Nucleus accumbens (tissue), 56 donors: ENCODE measurements around the gene DENND4C.
A peak's percentile ranks its signal among the peaks of the same experiment; 100 is the strongest.
"Not testable (repeated sequence)": the region's sequence is repeated elsewhere in the genome, so short reads cannot be mapped to it uniquely, and the experiment has no call there.

Source experiments
- DNase-seq, 56 donors: peaks; one replicate each; lab custom pipeline; 2025; lab: John Stamatoyannopoulos, UW

Gene DENND4C

DNA sequence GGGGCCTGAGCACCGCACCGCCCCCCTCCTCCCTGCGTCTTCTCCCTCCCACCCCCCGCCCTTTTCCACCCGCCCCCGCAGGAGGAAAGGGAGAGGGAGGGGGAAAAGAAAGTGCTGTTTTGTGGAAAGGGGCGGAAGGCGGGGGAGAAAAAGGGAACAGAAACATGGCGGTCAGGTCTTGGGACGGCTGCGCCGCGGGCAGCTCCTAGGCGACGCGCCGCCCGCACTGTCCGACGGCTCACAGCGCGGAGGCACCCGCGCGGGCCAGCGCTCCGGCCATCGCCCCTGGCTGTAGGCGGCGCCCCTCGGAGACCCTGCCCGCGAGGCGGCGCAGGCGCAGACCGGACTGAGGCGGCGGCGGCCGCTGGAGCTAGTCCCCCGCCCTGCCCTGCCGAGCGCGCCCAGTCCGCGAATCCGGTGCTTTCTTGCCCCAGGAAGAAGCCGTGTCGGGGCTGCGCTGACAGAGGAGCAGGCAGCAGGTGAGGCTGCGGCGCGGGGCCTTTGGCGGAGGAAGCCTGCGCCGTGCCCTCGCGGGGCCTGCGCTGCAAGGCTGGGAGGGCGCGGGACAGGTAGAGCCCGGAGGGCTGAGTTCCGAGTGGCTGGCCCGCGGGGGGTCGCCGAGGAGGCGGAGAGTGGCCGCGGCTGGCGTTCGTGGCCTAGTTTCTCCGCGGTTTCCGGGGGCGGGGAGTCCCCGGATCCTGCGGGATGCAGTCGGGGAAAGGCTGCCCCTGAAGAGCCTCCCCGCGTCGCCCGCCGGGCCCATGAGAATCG is at the start of gene DENND4C:
Gene DENND4C (plus strand): TSS at position 339 of the 771 bp plus-strand sequence. CDS start 45,482 bp downstream, outside the sequence.
- peak in 55 of 56 donors; percentile 12 to 94 (median 86) for DNase-seq

DNA sequence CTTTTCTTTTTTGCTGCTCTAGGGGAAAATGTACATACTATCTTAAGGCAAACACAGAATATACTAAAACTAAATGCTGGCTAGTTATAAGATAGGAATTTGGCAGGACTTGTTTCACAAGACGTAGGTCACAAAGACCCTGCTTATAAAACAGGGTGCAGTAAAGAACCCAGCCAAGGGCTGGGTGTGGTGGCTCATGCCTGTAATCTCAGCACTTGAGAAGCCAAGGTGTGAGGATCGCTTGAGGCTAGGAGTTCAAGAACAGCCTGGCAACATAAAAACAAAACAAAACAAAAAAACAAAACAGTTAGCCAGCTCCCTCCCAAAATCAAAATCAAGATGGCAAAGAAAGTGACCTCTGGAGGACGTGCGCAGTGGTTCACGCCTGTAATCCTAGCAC is 49.5 kb upstream of the DENND4C start:
- no peak for DNase-seq

DNA sequence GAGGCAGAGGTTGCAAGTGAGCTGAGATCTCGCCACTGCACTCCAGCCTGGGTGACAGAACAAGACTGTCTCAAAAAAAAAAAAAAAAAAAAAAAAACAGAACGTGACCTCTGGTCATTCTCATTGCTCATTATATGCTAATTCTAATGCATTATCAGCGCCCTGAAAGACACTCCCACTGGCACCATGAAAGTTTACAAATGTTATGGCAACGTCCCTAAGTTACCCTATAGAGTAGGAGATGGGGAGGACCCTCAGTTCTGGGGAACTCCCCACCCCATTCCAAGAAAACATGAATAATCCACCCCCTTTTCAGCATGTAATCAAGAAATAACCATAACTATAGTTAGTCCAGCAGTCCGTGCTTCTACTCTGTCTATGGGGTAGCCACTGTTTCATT is 48.9 kb upstream of the DENND4C start:
- no peak for DNase-seq

DNA sequence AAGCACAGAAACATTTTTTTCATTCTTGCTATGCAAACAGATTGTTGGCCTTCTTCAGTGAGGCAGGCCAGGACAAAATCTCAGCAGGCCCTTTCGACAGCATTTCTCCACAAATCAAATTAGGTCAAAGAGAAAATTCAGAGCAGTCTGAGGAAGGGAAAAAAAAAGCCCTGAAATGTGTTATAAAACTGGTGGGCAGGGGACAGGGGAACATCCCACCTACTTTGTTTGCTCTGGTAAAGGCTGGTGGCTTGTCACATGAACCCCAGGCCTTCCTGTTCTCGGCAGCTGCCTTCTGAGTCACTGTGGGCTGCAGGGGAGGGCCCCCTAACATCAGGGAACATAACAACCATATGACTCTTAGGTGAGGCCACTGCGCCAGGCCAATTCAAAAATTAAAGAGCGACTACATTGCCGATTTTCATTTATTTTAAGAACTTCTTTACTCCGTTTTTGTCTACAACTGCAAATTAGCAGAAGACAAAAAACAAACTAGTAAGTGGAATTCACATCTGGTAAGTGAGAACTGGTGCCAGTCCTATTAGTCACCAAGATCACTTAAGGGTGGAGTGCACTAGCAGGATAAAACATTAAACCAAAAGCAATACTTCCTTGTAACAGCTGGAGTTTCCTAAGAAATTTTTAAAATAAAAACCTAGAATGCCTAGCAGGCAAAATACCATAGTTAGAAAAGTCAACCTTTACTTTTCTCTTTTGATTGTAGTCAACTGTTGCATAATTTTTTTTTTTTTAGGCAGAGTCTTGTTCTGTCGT is 46.2 kb upstream of the DENND4C start:
- DNase-seq, result peak in 18 of 56 donors; percentile 1 to 40 (median 2)

DNA sequence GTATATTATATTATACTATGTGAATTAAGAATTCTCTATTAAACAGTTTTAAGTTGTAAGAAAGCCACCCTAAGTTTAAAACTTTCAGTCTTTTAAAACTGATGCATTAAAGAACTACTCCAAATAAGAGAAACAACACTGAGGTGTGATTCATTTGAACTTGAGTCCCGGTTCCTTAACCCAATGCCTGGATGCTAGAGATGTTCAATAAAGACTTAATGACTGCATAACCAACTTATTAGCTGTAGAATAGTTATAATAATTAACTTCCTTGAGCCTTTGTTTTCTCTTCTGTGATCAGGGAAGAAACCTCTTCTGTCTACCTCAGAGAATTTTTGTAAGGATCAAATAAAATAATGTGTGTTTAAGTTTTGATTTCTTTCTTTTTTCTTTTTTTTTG is 45.3 kb upstream of the DENND4C start:
- DNase-seq, result no peak

DNA sequence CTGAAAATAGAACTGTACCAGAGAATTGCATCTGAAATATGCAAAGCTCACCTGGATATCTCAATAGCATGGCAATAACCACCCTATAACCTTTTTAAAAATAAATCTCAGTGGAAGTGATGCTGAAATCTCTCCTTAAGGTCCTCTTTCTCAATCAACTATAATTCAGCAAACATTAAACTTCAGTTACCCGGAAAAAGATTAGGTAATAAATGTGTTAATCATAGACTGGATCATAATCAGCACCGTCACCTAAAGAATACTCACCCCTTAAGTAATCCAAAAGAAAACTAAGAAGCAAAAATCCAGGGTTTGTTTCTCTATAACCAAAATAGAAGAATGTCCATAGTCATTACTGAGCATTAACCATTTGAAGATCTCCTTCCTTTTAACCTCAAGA is 44.3 kb upstream of the DENND4C start:
- DNase-seq, result no peak

DNA sequence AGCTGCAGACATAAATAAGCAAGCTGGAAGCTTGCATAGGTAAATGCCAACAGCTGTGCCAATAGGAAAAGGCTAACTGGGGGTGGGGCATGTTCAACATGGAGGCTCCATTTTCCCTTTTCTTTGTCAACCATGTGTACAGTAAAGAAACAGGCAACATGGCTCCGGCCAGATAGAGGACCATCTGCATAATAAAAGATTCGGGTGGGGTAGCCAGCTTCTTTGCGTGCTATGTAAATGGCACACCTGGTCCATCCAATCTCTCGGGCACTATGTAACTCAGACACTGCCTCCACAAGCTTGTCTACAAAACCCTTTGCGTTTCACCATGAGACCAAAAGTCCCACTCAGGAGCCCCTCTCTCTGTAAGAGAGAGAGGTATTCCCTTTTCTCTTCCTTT is 41.7 kb upstream of the DENND4C start:
- DNase-seq, result no peak

DNA sequence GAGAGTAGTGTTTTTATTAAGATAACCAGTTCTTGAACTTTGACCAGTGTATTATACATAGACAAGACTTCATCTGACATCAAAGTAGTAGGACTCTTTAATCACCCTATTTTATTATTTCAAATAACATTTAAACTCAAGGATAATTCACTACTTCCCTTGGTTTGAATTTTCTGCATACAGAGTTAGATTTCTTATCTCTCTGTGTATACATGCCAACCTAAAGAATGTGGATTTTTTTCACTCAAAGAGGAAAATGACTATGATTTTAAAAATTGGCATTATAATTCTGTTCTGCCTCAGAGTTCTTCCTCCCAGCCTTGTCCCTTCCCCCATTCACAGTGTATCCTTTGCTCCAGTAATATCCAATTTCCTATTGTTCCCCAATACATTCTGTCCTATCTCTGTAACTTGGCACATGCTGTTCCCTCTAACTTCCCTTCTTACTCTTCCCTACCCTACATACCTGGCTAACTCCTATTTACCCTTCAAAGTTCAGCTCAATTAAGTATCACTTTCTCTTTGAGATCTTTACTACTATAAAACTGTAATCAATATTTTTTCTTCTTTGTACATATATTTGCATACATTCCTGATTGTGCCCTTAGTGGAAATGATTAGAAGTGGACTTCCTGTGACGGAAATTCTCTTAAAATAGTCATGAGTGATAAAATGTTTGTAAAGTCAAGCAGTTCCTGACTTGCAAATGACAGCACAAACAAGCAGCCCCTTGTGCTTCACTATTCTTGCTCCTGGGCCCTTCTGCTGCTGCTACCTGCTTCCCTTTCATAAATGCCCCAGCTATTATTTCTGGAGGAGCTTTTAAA is 38.1 kb upstream of the DENND4C start:
- no peak for DNase-seq

DNA sequence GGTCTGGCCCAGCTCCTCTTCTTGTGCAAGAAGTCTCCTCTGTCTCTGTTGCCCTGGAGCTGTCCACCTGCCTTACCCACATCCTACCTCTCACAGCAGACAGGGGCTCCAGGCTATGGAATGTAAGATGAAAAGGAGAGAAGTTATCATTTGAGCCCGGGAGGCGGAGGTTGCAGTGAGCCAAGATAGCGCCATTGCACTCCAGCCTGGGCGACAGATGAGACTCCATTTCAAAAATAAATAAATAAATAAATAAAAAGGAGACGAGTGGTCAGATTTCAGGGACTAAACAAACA is 37.5 kb upstream of the DENND4C start:
- no peak for DNase-seq

DNA sequence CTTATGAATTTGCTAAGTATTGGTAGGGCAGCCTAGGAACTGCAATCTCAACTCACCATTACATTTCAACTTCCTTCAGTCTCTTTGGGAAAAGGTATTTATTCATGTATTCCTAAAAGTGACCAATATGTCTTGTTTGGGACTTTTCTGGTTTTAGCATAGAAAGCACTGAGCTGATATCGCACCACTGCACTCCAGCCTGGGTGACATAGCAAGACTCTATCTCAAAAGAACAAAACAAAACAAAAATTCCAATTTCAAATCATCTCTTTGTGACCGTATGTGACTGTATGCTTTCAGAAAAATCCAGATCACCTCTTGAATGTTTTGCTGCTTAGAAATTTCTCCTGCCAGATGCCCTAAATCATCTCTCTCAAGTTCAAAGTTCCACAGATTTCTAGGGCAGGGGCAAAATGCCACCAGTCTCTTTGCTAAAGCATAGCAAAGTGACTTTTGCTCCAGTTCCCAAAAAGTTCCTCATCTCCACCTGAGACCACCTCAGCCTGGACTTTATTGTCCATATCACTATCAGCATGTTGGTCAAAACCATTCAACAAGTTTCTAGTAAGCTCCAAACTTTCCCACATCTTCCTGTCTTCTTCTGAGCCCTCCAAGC is 37.0 kb upstream of the DENND4C start:
- not testable (repeated sequence) for DNase-seq

DNA sequence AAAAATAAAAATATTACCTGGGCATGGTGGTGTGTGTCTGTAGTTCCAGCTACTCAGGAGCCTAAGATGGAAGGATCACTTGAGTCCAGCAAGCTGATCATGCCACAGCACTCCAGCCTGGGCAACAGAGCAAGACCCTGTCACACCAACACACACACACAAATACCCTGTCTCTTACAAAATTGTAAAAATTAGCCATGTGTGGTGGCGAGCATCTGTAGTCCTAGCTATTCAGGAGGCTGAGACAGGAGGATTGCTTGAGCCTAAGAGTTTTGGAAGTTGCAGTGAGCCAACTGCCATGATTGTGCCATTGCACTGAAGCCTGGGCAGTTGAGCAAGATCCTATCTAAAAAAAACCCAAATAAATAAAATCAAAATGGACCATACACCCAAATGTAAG is 32.1 kb upstream of the DENND4C start:
- no peak for DNase-seq

DNA sequence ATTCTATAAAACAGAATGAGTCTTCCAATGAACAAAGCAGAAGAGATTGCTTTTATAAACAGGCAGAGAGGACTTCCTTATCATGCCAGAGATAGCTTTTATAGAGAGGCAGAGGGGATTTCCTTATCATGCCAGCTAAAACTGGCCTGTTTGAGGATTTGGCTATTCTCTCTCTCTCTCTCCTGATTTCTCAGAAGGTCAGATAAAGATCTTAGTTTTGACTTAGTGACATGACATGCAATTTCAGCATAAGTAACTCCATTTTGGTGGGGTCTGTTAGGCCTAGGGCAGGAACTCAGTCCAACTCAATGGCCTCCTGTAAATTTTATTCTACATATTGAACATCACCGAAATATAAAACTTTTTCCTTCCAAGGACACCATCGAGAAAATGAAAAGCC is 31.5 kb upstream of the DENND4C start:
- no peak for DNase-seq

DNA sequence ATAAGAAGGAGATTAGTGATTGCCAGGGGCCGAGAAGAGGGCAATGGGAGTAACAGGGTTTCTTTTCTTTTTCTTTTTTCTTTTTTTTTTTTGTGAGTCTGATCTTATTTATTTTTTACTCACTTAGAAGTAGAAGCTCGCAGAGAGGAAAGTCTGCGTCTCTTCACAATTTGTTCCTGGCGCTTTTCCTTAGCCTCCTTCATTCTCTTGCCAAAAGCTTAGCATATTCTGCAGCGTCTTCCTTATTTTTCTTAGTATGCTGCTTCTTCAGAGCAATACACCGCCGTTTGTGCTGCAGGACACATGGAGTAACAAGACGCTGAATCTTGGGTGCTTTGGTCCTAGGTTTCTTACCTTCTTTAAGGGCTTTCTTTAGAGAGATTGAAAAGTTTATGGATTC is 30.3 kb upstream of the DENND4C start:
- no peak for DNase-seq

DNA sequence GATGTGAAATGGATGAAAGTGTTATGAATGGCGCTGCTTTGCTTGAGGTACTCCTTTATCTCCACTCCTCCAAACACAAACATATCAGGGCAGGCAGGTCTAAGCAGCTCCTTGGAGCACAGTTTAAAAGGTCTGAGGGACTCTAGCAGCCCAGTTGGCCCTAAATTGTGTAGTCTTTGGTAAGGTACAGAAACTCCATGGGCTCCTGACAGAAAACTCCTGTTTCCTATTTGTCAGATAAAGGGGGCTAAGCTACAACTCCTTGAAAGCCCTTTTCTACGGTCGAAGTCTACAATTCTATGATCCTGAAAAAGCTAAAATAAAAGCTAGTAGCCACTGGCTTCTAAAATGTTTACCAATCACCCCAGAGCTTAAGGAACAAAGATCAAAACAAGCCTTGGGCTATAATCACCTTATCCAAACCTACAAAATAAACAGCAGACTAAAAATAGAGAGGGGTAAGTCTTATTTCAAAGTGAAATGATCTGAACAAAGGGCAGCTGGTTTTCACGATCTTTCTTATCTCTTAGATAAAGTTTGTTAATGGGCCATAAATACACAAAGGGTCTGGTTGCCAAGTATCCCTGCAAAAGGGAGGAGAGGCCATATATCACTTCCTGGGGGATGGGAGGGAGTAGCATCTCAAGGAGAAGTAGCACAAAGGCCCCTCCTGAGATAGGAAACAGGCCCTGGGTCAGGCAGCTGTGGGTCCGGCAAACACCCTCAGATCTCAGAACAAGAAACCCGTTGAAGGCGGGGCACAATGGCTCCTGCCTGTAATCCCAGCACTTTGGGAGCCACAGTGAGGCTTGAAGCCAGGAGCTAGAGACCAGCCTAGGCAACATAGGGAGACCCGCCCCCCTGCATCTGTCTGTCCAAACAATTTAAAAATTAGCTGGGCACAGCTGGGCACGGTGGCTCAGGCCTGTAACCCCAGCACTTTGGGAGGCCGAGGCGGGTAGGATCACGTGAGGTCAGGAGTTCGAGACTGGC is 28.3 kb upstream of the DENND4C start:
- DNase-seq, result no peak

DNA sequence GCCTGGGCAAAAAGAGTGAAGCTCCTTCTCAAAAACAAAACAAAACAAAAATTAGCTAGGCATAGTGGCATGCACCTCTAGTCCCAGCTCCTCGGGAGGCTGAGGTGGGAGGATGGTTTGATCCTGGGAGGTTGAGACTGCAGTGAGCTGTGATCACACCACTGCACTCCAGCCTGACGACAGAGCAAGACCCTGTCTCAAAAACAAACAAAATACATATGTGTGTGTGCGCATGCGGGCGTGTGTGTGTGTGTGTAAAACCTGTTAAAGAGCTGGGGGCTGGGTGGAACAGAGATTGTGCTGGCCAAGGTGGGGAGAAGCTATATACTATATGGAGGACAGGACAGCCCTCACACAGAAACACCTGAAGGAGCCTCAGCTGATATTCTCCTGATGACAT is 27.4 kb upstream of the DENND4C start:
- no peak for DNase-seq

DNA sequence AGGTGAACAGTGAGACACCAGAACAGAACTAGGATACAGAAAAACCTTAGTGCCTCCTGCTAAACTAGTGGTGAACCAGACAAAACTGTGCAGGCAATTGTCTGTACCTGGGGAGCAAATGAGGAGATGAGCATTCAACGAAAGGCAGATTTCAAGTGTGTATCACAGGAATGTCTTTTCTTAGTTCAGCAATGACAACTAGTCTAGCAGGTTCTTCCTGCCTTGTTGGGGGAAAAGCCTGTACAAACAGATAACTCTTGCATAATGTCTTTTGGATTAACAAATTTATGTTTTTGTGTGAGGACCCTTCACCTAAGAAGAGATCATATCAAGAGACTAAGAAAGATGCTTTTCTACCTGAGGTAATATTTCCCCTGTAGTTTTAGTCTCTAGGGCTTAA is 21.8 kb upstream of the DENND4C start:
- DNase-seq, result no peak

DNA sequence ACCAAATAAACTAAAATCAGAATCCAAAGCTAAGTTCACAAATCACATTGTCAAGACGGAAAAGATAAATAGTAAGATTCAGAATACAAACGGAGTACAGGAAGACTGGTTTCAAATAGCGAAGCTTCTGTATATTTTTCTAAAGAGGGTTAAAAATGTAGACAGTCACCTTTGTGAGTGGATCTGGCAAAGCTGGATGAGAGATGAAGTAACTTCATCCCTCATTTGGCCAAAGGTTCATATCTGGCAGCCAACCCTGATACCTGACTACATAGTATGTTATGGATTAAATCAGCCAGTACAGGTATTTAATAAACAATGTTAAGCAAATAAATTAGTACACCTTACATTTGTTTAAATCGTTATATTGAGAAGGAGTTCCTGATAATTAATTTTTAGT is 21.3 kb upstream of the DENND4C start:
- DNase-seq, result no peak

DNA sequence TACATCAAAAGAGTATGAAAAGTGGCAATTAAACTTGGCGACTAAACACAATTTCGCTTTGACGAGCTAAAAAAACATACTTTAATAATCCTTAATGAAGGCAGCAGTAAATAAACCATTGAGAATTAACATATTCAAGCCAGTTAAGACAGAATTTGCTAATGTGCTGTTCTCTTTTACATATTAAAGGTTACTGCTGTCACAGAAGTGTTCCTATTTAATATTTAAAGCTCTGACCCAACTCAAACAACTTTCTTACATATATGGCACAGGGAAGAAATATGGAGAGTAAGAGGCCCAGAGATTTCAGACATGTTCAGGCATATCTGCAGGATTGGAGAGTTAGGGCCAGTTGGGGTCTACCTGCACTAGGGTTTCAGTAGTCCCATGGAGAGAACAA is 16.7 kb upstream of the DENND4C start:
- no peak for DNase-seq

DNA sequence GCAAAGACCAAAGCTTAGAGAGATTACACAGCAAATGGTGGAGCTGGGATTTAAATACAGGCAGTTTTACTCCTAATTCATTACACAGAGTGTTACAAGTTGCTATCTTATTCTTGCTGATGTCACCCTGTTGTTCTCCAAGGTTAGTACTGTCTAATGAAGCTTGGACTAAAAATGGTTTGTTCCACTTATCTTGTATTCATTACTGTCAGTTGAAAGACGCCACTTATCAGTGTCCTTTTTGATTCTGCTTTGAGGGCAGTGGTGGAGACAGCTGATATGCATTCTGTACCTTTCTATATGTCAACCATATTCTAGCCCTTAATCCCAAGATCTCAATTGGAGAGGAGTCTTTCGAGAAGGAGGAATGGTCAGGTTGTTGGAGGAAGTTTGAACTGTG is 14.0 kb upstream of the DENND4C start:
- no peak for DNase-seq

DNA sequence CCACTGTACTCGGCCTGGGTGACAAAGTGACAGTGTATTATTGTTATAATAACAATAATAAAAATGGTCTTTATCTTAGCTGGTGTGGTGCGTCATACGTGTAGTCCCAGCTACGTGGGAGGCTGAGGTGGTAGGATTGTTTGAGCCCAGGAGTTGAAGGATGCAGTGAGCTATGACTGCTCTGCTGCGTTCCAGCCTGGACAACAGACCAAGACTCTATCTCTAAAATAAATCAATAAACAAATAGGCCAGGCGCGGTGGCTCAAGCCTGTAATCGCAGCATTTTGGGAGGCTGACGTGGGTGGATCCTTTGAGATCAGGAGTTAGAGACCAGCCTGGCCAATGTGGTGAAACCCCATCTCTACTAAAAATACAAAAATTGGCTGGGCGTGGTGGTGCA is 9.2 kb upstream of the DENND4C start:
- no peak for DNase-seq
